Dermis microvascular lymphatic vessel endothelial cell (primary cell): ENCODE measurements around the gene TRMT112. TPM values are rescaled to one million over a fixed set of nuclear protein-coding genes. Genes with fewer than 3 reads are reported as not detected.

Experiments
- DNase-seq, 2 donors: peaks; one replicate each; pipeline versions ENCODE4 v3.0.0 to v3.0.0-alpha.2; 2010; ENCODE audit warnings: low read depth in 2 of 2
- total RNA-seq: library from RNA; depleted of rRNA; stranded (reverse); fragments of >200 nt; gene quantifications from 2 replicates; pipeline ENCODE4 v1.2.1, GENCODE V29; 2014

Gene TRMT112
- total RNA-seq, 1 donor from 2014 or later = 222 TPM

- DNase-seq = no peak
Observed at GRCh38 chr11:64292460-64293254, 24.7 kb downstream of the TRMT112 start.

DNA sequence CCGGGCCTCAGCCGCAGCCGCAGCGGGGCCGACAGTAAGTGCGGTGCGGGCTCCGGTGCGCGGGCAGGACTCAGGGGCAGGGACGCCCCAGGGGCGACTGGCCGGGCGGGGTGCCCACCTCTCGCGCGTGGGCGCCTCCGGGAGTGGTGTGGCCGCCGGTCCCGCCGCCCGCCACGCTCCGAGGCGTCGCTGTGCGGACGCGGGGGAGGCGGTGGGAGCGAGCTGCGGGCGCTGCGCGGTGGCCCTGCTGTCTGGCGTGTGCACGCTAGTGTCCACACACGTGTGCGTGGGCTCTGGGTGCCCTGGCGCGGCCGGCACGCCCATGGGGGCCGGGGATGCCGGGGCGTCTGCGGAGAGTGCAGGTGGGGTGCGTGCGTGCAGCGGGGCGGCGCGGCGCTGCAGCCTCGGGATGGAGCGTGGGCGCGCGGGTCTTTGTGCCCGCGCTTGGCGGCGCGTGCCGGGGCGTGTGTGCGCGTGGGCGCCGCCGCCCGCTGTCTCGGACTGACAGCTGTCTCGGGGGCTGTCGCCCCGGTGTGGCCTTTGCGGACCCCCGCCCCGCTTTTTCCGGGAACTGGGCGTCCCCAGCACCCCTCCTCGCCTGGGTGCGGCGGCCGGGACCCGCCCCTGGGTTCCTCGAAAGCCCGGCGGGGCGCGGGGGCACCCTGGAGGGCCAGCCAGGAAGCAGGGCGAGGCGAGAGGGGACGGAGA, 25.5 kb downstream of the TRMT112 start:
- DNase-seq = no peak

GRCh38 chr11:64291262-64291751, 26.1 kb downstream of the TRMT112 start, which contains the start of gene KCNK4:
Gene KCNK4 (plus strand): TSS chr11:64291302. CDS start chr11:64293019, 1,717 bp downstream.
- DNase-seq = no peak

- DNase-seq = no peak
Observed at GRCh38 chr11:64290352-64291261, 26.8 kb downstream of the TRMT112 start.

- no peak for DNase-seq
Observed at GRCh38 chr11:64289002-64289564, 28.3 kb downstream of the TRMT112 start.

DNA sequence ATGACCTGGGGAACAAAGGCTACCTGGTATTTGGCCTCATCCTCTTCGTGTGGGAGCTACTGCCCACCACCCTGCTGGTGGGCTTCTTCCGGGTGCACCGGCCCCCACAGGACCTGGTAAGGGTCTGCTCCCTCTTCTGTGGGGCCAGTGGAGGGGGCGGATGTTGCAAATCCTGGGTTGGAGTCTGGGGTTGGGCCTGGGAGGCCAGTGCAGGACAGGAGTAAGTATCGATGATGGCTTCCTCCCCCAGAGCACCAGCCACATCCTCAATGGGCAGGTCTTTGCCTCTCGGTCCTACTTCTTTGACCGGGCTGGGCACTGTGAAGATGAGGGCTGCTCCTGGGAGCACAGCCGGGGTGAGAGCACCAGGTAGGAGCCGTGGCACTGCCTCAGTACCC, 29.0 kb downstream of the TRMT112 start:
- no peak for DNase-seq

DNA sequence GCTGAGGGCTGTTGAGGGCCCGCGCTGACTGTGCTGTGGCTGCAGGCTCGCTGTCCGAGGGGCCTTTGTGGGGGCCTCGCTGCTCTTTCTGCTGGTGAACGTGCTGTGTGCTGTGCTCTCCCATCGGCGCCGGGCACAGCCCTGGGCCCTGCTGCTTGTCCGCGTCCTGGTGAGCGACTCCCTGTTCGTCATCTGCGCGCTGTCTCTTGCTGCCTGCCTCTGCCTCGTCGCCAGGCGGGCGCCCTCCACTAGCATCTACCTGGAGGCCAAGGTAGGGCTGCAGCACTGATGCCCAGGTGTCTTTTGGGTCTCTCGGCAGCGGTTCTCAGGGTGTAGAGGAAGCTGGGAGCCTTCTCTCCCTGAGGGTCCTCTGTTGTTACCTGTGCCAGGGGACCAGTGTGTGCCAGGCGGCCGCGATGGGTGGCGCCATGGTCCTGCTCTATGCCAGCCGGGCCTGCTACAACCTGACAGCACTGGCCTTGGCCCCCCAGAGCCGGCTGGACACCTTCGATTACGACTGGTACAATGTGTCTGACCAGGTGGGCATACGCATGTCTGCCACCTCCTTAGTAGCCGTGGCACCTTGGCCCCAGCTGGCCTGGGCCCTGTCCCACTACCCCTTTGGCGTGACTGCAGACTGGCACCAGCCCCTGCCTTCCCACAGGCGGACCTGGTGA, 29.5 kb downstream of the TRMT112 start:
- no peak for DNase-seq

- DNase-seq = no peak
Observed at GRCh38 chr11:64286801-64287159, 30.6 kb downstream of the TRMT112 start.

DNA sequence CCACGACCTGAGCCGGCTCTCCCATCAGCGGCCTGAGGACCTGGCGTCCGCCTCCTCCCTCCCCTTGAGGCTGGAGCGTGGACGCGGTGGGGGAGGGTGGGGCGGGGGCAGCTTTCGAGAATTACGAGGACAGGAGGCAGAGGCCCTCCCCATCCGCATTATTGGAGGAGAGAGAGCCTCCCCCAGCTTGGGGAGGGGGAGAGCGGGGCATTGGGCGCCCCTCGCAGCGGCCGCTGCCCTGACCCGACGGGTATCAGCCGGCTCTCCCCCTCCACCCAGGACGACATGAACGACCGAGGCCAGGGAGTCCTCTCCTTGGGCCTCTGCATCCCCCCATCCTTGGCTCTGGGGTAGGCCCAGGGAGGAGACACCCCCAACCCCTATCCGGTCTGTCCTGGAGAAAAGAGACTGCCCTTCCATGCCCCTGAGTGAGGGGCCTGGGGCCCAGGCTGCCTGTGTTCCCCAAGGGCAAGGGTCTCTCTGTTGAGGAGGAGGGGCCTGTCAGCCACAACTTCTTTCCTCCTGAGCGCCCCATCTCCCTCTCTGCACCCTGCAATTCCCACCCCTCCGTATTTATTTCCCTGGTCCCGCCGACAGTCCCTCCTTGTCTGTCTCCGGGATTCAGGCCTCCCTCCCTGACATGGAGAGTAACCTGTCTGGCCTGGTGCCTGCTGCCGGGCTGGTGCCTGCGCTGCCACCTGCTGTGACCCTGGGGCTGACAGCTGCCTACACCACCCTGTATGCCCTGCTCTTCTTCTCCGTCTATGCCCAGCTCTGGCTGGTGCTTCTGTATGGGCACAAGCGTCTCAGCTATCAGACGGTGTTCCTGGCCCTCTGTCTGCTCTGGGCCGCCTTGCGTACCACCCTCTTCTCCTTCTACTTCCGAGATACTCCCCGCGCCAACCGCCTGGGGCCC, 31.2 kb downstream of the TRMT112 start:
- DNase-seq = peak in 1 of 2 donors; percentile 19

DNA sequence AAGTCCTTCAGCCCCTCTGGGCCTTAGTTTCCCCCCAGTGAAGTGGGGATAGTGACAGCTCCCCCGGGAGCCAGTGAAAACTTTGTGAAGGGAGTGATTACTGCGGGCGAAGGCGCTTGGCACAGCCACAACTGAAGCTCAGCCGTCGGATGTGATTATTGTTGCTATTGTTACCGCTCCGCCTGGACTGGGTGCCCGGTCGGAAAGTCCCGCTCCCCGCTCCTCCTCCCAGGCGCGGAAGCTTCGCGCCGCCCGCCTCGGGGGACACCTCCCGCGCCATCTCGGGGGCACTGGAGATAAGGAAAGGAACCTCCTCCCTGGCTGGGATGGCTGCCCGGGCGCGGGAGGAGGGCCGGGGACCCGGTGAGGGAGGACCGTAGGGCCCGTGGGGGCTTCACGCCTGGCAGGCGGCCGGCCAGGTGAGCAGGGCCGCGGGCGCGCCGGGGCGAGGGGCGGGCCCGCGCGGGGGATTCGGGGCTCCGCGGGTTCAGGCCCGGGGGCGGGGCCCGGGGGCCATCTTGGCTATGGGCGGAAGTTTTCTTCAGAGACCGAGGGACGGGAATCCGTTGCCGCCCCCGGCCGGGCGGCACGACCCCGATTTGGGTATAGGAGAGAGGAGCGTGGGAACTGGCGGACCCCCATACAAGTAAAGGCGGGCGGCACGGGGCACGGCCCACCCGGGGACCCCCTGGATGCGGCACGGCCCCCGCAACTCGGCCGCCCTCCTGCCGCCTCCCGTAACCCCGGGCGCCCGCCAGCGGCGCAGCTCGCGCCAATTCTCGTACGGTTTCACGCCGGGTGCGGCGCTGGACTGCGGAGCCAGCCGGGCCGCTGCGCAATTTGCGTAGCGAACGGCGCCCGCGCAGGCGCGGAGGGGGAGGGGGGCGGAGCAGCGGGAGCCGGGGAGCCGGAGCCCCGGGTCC, 32.1 kb downstream of the TRMT112 start, which contains the start of gene GPR137:
TSS of gene GPR137 (plus strand) at position 887 of the 923 bp plus-strand sequence. CDS start 677 bp downstream, outside the sequence.
- DNase-seq = peak; percentile 49 to 80

GRCh38 chr11:64284048-64284961, 33.1 kb downstream of the TRMT112 start, which contains the start of gene BAD:
Gene BAD (minus strand): TSS chr11:64284665. CDS start chr11:64284368, 297 bp downstream.
- peak; percentile 68 to 89 for DNase-seq

- no peak for DNase-seq
Observed at GRCh38 chr11:64283092-64283491, 34.3 kb downstream of the TRMT112 start.

- DNase-seq = no peak
Observed at GRCh38 chr11:64281957-64282770, 35.2 kb downstream of the TRMT112 start.

GRCh38 chr11:64278576-64279190, 38.7 kb downstream of the TRMT112 start:
- no peak for DNase-seq

DNA sequence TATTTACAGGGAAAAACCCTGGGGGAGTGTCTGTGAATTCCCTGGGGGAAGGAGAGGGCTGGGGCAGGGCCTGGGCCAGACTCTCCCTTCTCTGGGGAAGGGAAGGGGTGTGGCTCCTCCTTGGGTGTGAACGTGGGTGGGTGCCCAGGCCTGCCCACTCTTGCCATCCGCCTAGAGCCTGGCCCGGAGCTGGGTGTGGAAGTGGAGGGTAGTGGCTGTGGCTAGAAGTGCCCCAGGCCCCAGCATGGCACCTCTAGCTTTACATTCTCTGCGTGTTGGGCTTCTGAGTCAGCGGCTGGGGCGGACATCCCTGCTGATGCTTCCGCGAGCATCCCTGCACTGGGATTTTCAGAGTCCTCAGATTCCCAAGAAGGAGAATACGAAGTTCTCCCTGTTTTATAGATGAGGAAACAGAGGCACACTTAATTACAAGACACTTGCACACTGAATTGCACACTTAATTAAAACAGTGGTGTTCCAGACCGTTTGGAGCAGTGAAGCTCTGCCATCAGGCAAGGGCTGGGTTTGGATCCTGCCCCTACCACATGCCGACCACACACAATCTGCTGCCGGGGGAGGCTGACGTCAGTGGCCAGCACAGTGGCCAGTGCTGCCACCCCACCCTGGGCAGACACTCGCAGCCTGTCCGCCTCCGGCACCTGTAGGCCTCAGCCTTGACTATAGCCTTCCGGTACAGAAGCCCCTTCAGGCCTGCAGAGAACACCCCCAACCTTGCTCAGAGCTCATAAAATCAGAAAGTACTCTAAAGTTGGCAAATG, 40.5 kb downstream of the TRMT112 start:
- DNase-seq = no peak
